ENCODE data around the gene FOXO1.

Gene FOXO1

GRCh38 chr13:40578055-40578454 lies 88.4 kb downstream of the FOXO1 start:
- no peak for DNase-seq (ENCODE audit: low read depth)

GRCh38 chr13:40576369-40576768 lies 90.1 kb downstream of the FOXO1 start:
- DNase-seq (ENCODE audit: low read depth), result no peak

GRCh38 chr13:40572961-40573360 lies 93.5 kb downstream of the FOXO1 start:
- DNase-seq (ENCODE audit: low read depth), result no peak

- no peak for DNase-seq (ENCODE audit: low read depth)
Observed at GRCh38 chr13:40571338-40571963, 95.0 kb downstream of the FOXO1 start.

- DNase-seq (ENCODE audit: low read depth), result no peak
Observed at GRCh38 chr13:40570930-40571329, 95.5 kb downstream of the FOXO1 start.

GRCh38 chr13:40569024-40569350 lies 97.5 kb downstream of the FOXO1 start:
- peak; percentile 68 for DNase-seq (ENCODE audit: low read depth)

GRCh38 chr13:40568246-40569023 lies 98.0 kb downstream of the FOXO1 start:
- no peak for DNase-seq (ENCODE audit: low read depth)

GRCh38 chr13:40566811-40567210 lies 99.6 kb downstream of the FOXO1 start:
- DNase-seq (ENCODE audit: low read depth), result no peak

GRCh38 chr13:40565282-40566148 lies 100.9 kb downstream of the FOXO1 start:
- DNase-seq (ENCODE audit: low read depth), result no peak

- DNase-seq (ENCODE audit: low read depth), result no peak
Observed at GRCh38 chr13:40564342-40565001, 102.0 kb downstream of the FOXO1 start.

- peak; percentile 88 for DNase-seq (ENCODE audit: low read depth)
Observed at GRCh38 chr13:40563350-40564125, 102.9 kb downstream of the FOXO1 start.

GRCh38 chr13:40562975-40563349 lies 103.5 kb downstream of the FOXO1 start:
- peak; percentile 75 for DNase-seq (ENCODE audit: low read depth)

GRCh38 chr13:40559915-40560314 lies 106.5 kb downstream of the FOXO1 start:
- DNase-seq (ENCODE audit: low read depth), result no peak

GRCh38 chr13:40558656-40559055 lies 107.8 kb downstream of the FOXO1 start:
- DNase-seq (ENCODE audit: low read depth), result no peak

- DNase-seq (ENCODE audit: low read depth), result no peak
Observed at GRCh38 chr13:40556453-40556852, 110.0 kb downstream of the FOXO1 start.

- DNase-seq (ENCODE audit: low read depth), result no peak
Observed at GRCh38 chr13:40553356-40553755, 113.1 kb downstream of the FOXO1 start.

GRCh38 chr13:40552895-40553294 lies 113.5 kb downstream of the FOXO1 start:
- DNase-seq (ENCODE audit: low read depth), result no peak

GRCh38 chr13:40550130-40550529 lies 116.3 kb downstream of the FOXO1 start:
- DNase-seq (ENCODE audit: low read depth), result peak; percentile 80

- no peak for DNase-seq (ENCODE audit: low read depth)
Observed at GRCh38 chr13:40549500-40550094, 116.8 kb downstream of the FOXO1 start.

GRCh38 chr13:40547591-40548315 lies 118.7 kb downstream of the FOXO1 start:
- no peak for DNase-seq (ENCODE audit: low read depth)

All from amniotic epithelial cell (primary cell).